Omental fat pad (tissue), 4 donors: Measurements from ENCODE around the gene PRKCD. TPM values are rescaled to one million over a fixed set of nuclear protein-coding genes. Genes with fewer than 3 reads are reported as not detected.

Experiments
- ATAC-seq: fragments of 150-250 bp; one replicate; pipeline ENCODE4 v1.9.1; 2016; ENCODE audit warnings: mild to moderate bottlenecking, moderate library complexity; ENCODE audit not compliant: low FRiP score
- DNase-seq: peaks from one replicate; pipeline ENCODE4 v3.0.0-alpha.2; 2019; ENCODE audit warnings: low spot score
- total RNA-seq, 4 donors: library from RNA; depleted of rRNA; stranded (reverse); fragments of >200 nt; gene quantifications; one replicate each; pipeline ENCODE4 v1.1.0, GENCODE V29; 2016
- TF ChIP-seq, protein P1 (sequence below), 3 donors: fragments of 450-650 bp; IDR thresholded peaks; one replicate each; pipeline ENCODE4 v1.5.1; 2016 to 2017; ENCODE audit warnings: antibody characterized with exemption in 3 of 3, mild to moderate bottlenecking in 3 of 3, moderate library complexity in 2 of 3

Gene PRKCD
- total RNA-seq, 4 donors from 2014 or later, result 21.5 to 39.9 (median 30.3) TPM

DNA sequence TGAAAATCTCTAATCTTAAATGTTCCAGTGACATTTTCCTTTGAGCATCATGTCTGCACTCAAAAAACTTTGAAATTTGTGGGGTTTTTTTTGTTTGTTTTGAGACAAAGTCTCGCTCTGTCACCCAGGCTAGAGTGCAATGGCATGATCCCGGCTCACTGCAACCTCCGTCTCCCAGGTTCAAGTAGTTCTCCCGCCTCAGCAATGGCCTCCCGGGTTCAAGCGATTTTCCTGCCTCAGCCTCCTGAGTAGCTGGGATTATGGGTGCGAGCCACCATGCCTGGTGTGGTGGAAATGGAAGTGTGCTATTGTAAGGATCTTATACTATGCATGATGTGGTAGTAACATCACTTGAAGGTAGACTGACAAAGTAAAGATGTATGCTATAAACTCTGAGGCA, 52.3 kb downstream of the PRKCD start:
- TF ChIP-seq, protein P1, sequence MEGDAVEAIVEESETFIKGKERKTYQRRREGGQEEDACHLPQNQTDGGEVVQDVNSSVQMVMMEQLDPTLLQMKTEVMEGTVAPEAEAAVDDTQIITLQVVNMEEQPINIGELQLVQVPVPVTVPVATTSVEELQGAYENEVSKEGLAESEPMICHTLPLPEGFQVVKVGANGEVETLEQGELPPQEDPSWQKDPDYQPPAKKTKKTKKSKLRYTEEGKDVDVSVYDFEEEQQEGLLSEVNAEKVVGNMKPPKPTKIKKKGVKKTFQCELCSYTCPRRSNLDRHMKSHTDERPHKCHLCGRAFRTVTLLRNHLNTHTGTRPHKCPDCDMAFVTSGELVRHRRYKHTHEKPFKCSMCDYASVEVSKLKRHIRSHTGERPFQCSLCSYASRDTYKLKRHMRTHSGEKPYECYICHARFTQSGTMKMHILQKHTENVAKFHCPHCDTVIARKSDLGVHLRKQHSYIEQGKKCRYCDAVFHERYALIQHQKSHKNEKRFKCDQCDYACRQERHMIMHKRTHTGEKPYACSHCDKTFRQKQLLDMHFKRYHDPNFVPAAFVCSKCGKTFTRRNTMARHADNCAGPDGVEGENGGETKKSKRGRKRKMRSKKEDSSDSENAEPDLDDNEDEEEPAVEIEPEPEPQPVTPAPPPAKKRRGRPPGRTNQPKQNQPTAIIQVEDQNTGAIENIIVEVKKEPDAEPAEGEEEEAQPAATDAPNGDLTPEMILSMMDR (IDR thresholded peaks at IDR 0.05), result no peak
- DNase-seq (no peak), ATAC-seq (no peak)

DNA sequence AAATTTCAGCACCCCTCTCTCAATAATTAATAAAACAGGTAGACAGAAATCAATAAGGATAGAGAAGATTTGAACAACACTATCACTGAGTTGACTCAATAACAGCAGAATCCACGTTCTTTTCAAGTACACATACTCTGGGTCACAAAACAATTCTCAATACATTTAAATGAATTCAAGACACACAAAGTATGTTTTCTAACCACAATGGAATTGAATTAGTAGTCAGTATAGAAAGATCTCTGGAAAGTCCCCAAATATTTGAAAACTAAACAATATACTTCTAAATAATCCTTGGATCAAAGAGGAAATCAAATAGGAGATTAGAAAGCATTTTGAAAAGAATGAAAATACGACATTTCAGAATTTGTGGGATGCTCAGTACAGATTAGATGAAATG, 54.8 kb downstream of the PRKCD start:
- ATAC-seq (no peak), DNase-seq (no peak)
- TF ChIP-seq, protein P1 (IDR thresholded peaks at IDR 0.05), result no peak

DNA sequence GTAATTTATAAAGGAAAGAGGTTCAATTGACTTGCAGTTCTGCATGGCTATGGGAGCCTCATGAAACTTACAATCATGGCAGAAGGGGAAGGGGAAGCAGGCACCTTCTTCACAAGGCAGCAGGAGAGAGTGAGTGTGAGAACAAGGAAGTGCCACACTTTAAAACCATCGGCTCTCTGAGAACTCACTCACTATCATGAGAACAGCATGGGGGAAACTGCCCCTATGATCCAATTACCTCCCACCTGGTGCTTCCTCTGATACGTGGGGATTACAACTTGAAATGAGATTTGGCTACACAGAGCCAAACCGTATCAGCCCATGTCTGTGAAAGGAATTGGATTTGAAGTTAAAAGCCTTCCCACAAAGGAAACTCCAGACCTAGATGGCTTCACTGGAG, 55.7 kb downstream of the PRKCD start:
- DNase-seq, result no peak
- no peak for ATAC-seq
- TF ChIP-seq, protein P1 (IDR thresholded peaks at IDR 0.05), result no peak

DNA sequence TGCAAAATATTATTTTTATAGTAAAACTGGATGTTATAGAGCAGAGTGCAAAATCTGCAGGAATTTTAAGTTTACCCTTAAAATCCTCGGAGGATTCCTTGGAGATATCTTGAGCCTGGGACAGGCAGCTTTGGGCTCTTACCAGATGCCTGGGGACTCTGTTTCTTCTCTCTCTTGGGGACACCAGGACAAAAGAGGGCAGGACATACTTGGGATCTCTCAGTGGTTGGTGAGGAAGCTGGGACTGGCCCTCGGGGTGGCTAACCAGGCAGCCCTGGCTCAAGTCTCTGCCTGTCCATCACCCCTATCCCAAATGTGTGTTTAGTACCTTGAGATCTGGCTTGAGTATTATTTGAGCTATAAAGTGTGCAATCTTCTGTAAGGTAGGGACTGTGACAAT, 56.2 kb downstream of the PRKCD start:
- TF ChIP-seq, protein P1 (IDR thresholded peaks at IDR 0.05), result no peak
- ATAC-seq, result no peak
- no peak for DNase-seq

DNA sequence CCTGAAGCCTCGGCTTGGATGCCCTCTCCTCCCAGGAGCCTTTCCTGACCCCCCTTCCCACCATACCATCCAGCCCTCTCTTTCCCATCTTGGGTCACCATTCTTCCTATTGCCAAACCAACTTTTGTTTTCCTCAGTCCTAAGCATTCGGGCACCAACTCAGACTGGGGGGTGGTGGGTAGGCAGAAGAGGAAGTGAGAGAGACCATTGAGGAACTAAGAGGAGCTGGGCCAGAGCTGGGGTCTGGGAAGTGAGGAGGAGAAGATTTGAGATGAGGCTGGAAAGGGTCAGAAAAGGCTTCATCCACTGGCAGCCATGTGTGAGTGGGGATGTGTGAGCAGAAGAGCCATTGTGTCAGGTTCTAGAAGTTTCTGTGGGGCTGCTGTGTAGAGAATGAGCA, 57.1 kb downstream of the PRKCD start:
- ATAC-seq (no peak), DNase-seq (no peak)
- TF ChIP-seq, protein P1 (IDR thresholded peaks at IDR 0.05), result no peak

DNA sequence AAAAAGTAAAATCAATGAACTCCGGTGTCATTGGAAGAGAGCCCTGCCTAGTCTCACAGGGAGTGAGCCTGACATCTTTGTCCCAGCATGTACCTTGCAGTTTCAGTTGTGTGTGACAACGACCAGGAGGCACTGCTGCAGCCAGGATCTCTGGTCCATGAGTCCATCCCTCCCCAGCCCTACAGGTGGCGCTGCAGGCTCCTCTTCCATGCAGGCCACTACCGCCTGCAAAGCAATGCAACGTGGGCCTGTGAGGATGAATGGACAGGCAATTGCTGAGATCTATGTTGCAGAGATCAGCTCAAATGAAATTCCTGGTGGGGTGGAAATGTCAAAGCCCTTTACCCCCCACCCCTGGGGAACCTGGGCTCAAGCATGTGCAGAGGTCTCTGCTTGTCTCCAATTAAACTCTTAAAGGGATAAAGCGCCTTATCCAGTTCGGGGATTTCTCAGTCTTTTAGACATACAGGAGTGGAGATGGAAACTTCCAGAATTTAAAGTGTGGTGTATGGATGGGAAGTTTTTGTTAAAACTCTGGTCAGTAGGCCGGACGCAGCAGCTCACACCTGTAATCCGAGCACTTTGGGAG, 59.0 kb downstream of the PRKCD start:
- ATAC-seq, result peak; percentile 71
- DNase-seq, result peak; percentile 70
- TF ChIP-seq, protein P1 (IDR thresholded peaks at IDR 0.05), result peak in 1 of 3 donors; percentile 50

DNA sequence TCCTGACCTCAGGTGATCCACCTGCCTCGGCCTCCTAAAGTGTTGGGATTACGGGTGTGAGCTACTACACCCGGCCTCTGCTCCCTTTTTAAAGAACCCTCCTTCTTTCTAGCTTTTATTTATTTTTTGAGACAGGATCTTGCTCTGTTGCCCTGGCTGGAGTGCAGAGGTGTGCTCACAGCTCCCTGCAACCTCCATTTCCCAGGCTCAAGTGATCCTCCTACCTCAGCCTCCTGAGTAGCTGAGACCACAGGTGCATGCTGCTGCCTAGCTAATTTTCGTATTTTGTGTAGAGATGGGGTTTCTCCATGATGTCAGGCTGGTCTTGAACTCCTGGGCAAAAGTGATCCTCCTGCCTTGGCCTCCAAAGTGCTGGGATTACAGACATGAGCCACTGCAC, 60.3 kb downstream of the PRKCD start:
- DNase-seq (no peak), ATAC-seq (no peak)
- TF ChIP-seq, protein P1 (IDR thresholded peaks at IDR 0.05), result no peak
